HCT116 (cell line): ENCODE measurements around the gene TMC3.

ENCODE experiments used
- JUND ChIP-seq: IDR thresholded peaks from 2 replicates; pipeline ENCODE4 v1.6.1; 2012
- POLR2A ChIP-seq: IDR thresholded peaks from 2 replicates; pipeline ENCODE4 v1.7.0; 2011; ENCODE audit warnings: borderline replicate concordance; ENCODE audit not compliant: insufficient read depth, insufficient read length; ENCODE audit errors: extremely low read depth
- POLR2AphosphoS5 ChIP-seq: IDR thresholded peaks from 2 replicates; pipeline ENCODE4 v1.6.1; 2011; ENCODE audit warnings: mild to moderate bottlenecking, low read depth, low read length, moderate library complexity
- ZFX ChIP-seq: fragments of 450-650 bp; IDR thresholded peaks from 2 replicates; pipeline ENCODE4 v1.6.1; 2017
- TF ChIP-seq, protein P1 (sequence below), 3 experiments: fragments of 200-600 bp in 1 of 3; sonication (generic) in 1 of 3; IDR thresholded peaks in 2 of 3; conservative IDR thresholded peaks in 1 of 3; 2 replicates each; pipeline ENCODE4 v1.5.1; 2012 to 2017; ENCODE audit warnings: low read depth in 2 of 3, low read length in 2 of 3, antibody characterized with exemption in 1 of 3, borderline replicate concordance in 1 of 3, control low read depth in 1 of 3, mild to moderate bottlenecking in 1 of 3, mixed read lengths in 1 of 3, mixed run types in 1 of 3, moderate library complexity in 1 of 3; ENCODE audit not compliant: insufficient read depth in 1 of 3

DNA sequence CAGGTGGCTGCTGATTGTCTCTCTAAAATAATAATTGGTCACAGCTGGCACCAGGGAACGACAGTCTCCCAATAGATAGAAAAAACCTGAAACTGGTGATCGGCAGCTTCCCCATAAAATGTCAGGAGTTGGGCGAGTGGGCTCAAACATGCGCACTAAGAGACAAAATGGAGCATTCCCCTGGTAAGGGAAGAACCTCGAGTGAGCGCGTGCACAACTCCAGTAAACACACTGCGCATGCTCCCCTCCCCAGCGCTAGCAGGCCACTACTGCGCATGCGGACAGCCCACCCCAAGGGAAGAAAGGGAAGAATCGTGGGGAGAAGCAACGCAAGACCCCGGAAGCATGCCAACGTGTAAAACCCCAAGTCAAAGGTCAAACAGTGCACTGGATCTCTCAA is 42.4 kb downstream of the TMC3 start:
- TF ChIP-seq ZFX (no peak), JUND (no peak), POLR2AphosphoS5 (no peak), POLR2A (no peak)
- TF ChIP-seq, protein P1, sequence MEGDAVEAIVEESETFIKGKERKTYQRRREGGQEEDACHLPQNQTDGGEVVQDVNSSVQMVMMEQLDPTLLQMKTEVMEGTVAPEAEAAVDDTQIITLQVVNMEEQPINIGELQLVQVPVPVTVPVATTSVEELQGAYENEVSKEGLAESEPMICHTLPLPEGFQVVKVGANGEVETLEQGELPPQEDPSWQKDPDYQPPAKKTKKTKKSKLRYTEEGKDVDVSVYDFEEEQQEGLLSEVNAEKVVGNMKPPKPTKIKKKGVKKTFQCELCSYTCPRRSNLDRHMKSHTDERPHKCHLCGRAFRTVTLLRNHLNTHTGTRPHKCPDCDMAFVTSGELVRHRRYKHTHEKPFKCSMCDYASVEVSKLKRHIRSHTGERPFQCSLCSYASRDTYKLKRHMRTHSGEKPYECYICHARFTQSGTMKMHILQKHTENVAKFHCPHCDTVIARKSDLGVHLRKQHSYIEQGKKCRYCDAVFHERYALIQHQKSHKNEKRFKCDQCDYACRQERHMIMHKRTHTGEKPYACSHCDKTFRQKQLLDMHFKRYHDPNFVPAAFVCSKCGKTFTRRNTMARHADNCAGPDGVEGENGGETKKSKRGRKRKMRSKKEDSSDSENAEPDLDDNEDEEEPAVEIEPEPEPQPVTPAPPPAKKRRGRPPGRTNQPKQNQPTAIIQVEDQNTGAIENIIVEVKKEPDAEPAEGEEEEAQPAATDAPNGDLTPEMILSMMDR (IDR thresholded peaks at IDR 0.05 in 2 of 3, conservative IDR thresholded peaks at IDR 0.05 in 1 of 3; ENCODE audit: borderline replicate concordance in 1 of 3, insufficient read depth in 1 of 3, low read depth in 2 of 3, low read length in 2 of 3): no peak
